GM12878 (cell line): ENCODE measurements around the gene GK2. TPM values are rescaled to one million over a fixed set of nuclear protein-coding genes. Genes with fewer than 3 reads are reported as not detected.

Experiments
- ATAC-seq: fragments of 200-7000 bp; cut with Tn5 transposase; 3 replicates; pipeline ENCODE4 v1.9.1; 2020; ENCODE audit warnings: mild to moderate bottlenecking, moderate library complexity
- BruUV-seq: library from RNA; stranded (reverse); fragments of 400-500 nt; replicated peaks from 2 replicates; lab custom pipeline; 2021; lab: Mats Ljungman, UMichigan
- CTCF ChIA-PET: fragments of 300-600 bp; sonication (Branson Sonifier 250); formaldehyde crosslinking; extraction: SDS; loops from one replicate; lab custom pipeline; 2021; ENCODE audit warnings: inconsistent platforms; lab: Yijun Ruan, JAX
- POLR2A ChIA-PET: fragments of 350-600 bp; formaldehyde crosslinking; extraction: SDS; loops from one replicate; lab custom pipeline; 2021; ENCODE audit warnings: inconsistent platforms; lab: Charles Lee
- RAD21 ChIA-PET: fragments of 300-600 bp; sonication (Branson Sonifier 250); formaldehyde crosslinking; loops from one replicate; lab custom pipeline; 2023; ENCODE audit warnings: antibody characterized with exemption; ENCODE audit not compliant: unreplicated experiment; lab: Charles Lee
- SMC1A ChIA-PET: fragments of 300-600 bp; sonication (Branson Sonifier 250); formaldehyde crosslinking; loops from one replicate; lab custom pipeline; 2023; ENCODE audit not compliant: unreplicated experiment, uncharacterized antibody; lab: Charles Lee
- DNase-seq: peaks from one replicate; pipeline ENCODE4 v3.0.0-alpha.2; 2011; ENCODE audit warnings: low read depth, low spot score
- FAIRE-seq: peaks from 3 replicates; lab custom pipeline; 2011; peaks lifted over from hg19 to GRCh38; lab: Jason Lieb, UNC
- H2AFZ ChIP-seq: 2 replicates; pipeline ENCODE4 v1.6.0; 2011; ENCODE audit warnings: low read depth, low read length, control low read depth; ENCODE audit not compliant: control insufficient read depth
- H3K27ac ChIP-seq: 2 replicates; pipeline ENCODE4 v1.5.1; 2011; ENCODE audit warnings: control low read depth; ENCODE audit not compliant: control insufficient read depth, insufficient read depth
- H3K27me3 ChIP-seq, 2 experiments: replicated peaks in 1 of 2; 2 replicates each; pipeline versions ENCODE4 v1.6.0 to v1.6.1; 2011; ENCODE audit warnings: low read length in 1 of 2; ENCODE audit not compliant: control insufficient read depth in 2 of 2, insufficient read depth in 2 of 2
- H3K36me3 ChIP-seq, 2 experiments: 2 replicates each; pipeline ENCODE4 v1.5.1; 2011; ENCODE audit warnings: low read length in 1 of 2; ENCODE audit not compliant: control insufficient read depth in 2 of 2, insufficient read depth in 2 of 2
- H3K4me1 ChIP-seq: 2 replicates; pipeline ENCODE4 v1.6.1; 2011; ENCODE audit warnings: mild to moderate bottlenecking, low read length, moderate library complexity, mixed read lengths; ENCODE audit not compliant: control insufficient read depth, insufficient read depth
- H3K4me2 ChIP-seq: 2 replicates; pipeline ENCODE4 v1.6.0; 2011; ENCODE audit warnings: control low read depth; ENCODE audit not compliant: control insufficient read depth, insufficient read depth
- H3K4me3 ChIP-seq: fragments of 200-600 bp; sonication (generic); 2 replicates; pipeline ENCODE4 v1.5.1; 2016
- H3K79me2 ChIP-seq: 2 replicates; pipeline ENCODE4 v1.6.0; 2011; ENCODE audit warnings: low read length; ENCODE audit not compliant: control insufficient read depth, insufficient read depth
- H3K9ac ChIP-seq: 2 replicates; pipeline ENCODE4 v1.8.0; 2011; ENCODE audit warnings: low read length, control low read depth, mixed read lengths; ENCODE audit not compliant: control insufficient read depth, insufficient read depth
- H3K9me3 ChIP-seq: replicated peaks from 3 replicates; pipeline ENCODE4 v1.5.1; 2011; ENCODE audit warnings: mild to moderate bottlenecking, low read length; ENCODE audit not compliant: control insufficient read depth, insufficient read depth
- H4K20me1 ChIP-seq: 2 replicates; pipeline ENCODE4 v1.6.0; 2011; ENCODE audit not compliant: control insufficient read depth, insufficient read depth
- ATF7 ChIP-seq: fragments of 450-650 bp; IDR thresholded peaks from 2 replicates; pipeline ENCODE4 v1.6.1; 2016; ENCODE audit warnings: low read depth, mild to moderate bottlenecking
- CHD1 ChIP-seq: IDR thresholded peaks from 2 replicates; pipeline ENCODE4 v1.6.1; 2012; ENCODE audit warnings: low read depth, low read length, improper control_type of control experiment
- DPF2 ChIP-seq: fragments of 450-650 bp; IDR thresholded peaks from 2 replicates; pipeline ENCODE4 v1.6.1; 2017; ENCODE audit warnings: mild to moderate bottlenecking
- FOS ChIP-seq: IDR thresholded peaks from 3 replicates; pipeline ENCODE4 v1.6.1; 2011; ENCODE audit warnings: borderline replicate concordance; ENCODE audit not compliant: insufficient read length; ENCODE audit errors: extremely low read depth
- GABPA ChIP-seq: IDR thresholded peaks from 2 replicates; pipeline ENCODE4 v1.6.1; 2014; ENCODE audit warnings: antibody characterized with exemption, low read depth, mild to moderate bottlenecking, inconsistent platforms
- MTA3 ChIP-seq: IDR thresholded peaks from 2 replicates; pipeline ENCODE4 v1.6.1; 2012; ENCODE audit warnings: low read length, inconsistent platforms, borderline replicate concordance
- MYB ChIP-seq: fragments of 150-350 bp; IDR thresholded peaks from 2 replicates; pipeline ENCODE4 v1.6.1; 2014; ENCODE audit warnings: mild to moderate bottlenecking, low read depth, low read length, borderline replicate concordance
- MYC ChIP-seq: IDR thresholded peaks from 2 replicates; pipeline ENCODE4 v1.6.1; 2011; ENCODE audit warnings: mild to moderate bottlenecking, low read length, moderate library complexity, inconsistent platforms; ENCODE audit not compliant: insufficient read depth, insufficient replicate concordance, insufficient read length, severe bottlenecking
- PAX8 ChIP-seq: fragments of 450-650 bp; IDR thresholded peaks from 2 replicates; pipeline ENCODE4 v1.6.1; 2017; ENCODE audit warnings: mild to moderate bottlenecking, moderate library complexity
- POU2F2 ChIP-seq: IDR thresholded peaks from 3 replicates; pipeline ENCODE4 v1.6.1; 2011; ENCODE audit warnings: low read depth, mild to moderate bottlenecking, low read length, borderline replicate concordance
- RAD21 ChIP-seq: IDR thresholded peaks from 2 replicates; pipeline ENCODE4 v1.6.1; 2011; ENCODE audit warnings: mild to moderate bottlenecking, low read depth, low read length, moderate library complexity; ENCODE audit not compliant: insufficient read depth
- ZBED1 ChIP-seq: IDR thresholded peaks from 2 replicates; pipeline ENCODE4 v1.6.1; 2016; ENCODE audit warnings: borderline replicate concordance
- ZSCAN29 ChIP-seq: fragments of 450-650 bp; IDR thresholded peaks from 2 replicates; pipeline ENCODE4 v1.6.1; 2017; ENCODE audit warnings: mild to moderate bottlenecking, moderate library complexity
- ZZZ3 ChIP-seq: IDR thresholded peaks from 2 replicates; pipeline ENCODE4 v1.6.1; 2011; ENCODE audit warnings: low read depth; ENCODE audit not compliant: control insufficient read depth, insufficient read length
- WGBS: methylation state at CpG from one replicate; pipeline ENCODE4 v1.1.6; 2016; ENCODE audit warnings: low lambda C conversion rate; ENCODE audit not compliant: insufficient replicate concordance, insufficient coverage; ENCODE audit errors: missing lambda C conversion rate; 5-methylcytosine and 5-hydroxymethylcytosine counted together
- in situ Hi-C: fragments of 300-500 bp; cut with MboI; formaldehyde crosslinking; loops from 9 replicates; pipeline ENCODE4 v1.14.3; 2018; ENCODE audit warnings: mixed read lengths
- intact Hi-C: fragments of 100-400 bp; cut with micrococcal nuclease; formaldehyde crosslinking; loops from one replicate; pipeline ENCODE4 v1.14.2; 2022; ENCODE audit not compliant: unreplicated experiment
- polyA plus RNA-seq, 11 experiments: library from polyadenylated mRNA; depleted of rRNA in 4 of 11; unstranded in 6 of 11; stranded (reverse) in 5 of 11; fragments of >200 nt; fragmentation: Nextera tagmentation in 4 of 11; fragmentation: Illumina TruSeq in 1 of 11; extraction: Ambion mirVana in 4 of 11; extraction: Trizol in 1 of 11; gene quantifications; 1 replicate in 1 of 11; 2 replicates in 10 of 11; pipeline versions ENCODE4 v1.2.1 to v1.2.3, GENCODE V29; 2011 to 2016; ENCODE audit warnings: inconsistent platforms in 2 of 11, missing spikeins in 2 of 11, low read depth in 1 of 11
- total RNA-seq, 4 experiments: library from RNA; depleted of rRNA in 3 of 4; stranded (reverse); fragments of >200 nt in 3 of 4; fragmentation: Illumina TruSeq in 1 of 4; extraction: Trizol in 1 of 4; gene quantifications; 2 replicates each; pipeline versions ENCODE4 v1.2.1 to v1.2.3, GENCODE V29; 2013 to 2021
- TF ChIP-seq, protein P1 (sequence below): fragments of 450-650 bp; IDR thresholded peaks from 2 replicates; pipeline ENCODE4 v1.6.1; 2018; ENCODE audit warnings: mild to moderate bottlenecking, low read depth, moderate library complexity; ENCODE audit not compliant: partially characterized antibody
- TF ChIP-seq, protein P2 (sequence below): IDR thresholded peaks from 2 replicates; pipeline ENCODE4 v1.6.1; 2012; ENCODE audit warnings: low read length, inconsistent platforms

Gene GK2
- total and polyA plus RNA-seq, 10 of the 15 experiments (the other 5 are each of a cell fraction or from before 2014, with no cell fraction given): not detected

GRCh38 chr4:79362626-79363025, 45.4 kb downstream of the GK2 start:
- 22% methylated on average over 4 of the region's 4 CpGs for WGBS
- Histone ChIP-seq H3K4me1 (no peaks in the 10 kb centered on the region), H3K4me3 (no peak overlapping the region), H3K79me2 (no peaks in the 10 kb centered on the region), H3K27ac (no peak overlapping the region), H2AFZ (no peak overlapping the region), H3K4me2 (no peak overlapping the region), H3K9me3 (no peaks in the 10 kb centered on the region), H3K27me3 (no peaks in the 10 kb centered on the region), H3K36me3 (no peaks in the 10 kb centered on the region), H3K9ac (no peak overlapping the region), H4K20me1 (no peaks in the 10 kb centered on the region)
- no TSS peak for BruUV-seq
- in situ Hi-C loops (no loop called here), intact Hi-C loops (no loop called here)
- ATAC-seq: no peak
- POLR2A ChIA-PET: no interaction called here
- SMC1A ChIA-PET: interaction anchor here (0.6 to 1.0 kb wide), 2 partner anchors 10 to 75 kb away, joined by 3 read pairs; no protein-coding TSS in a partner anchor
- CTCF ChIA-PET: interaction anchor here (1.0 to 1.4 kb wide), 2 partner anchors 9 to 410 kb away, joined by 4 to 5 read pairs; no protein-coding TSS in a partner anchor
- FAIRE-seq: no peak
- RAD21 ChIA-PET: interaction anchor here (1.0 kb wide), 1 partner anchor 33 kb away, joined by 3 read pairs; no protein-coding TSS in a partner anchor
- no peak for TF ChIP-seq ZZZ3
- DNase-seq: no peak

GRCh38 chr4:79360006-79360405, 48.0 kb downstream of the GK2 start:
- ChIA-PET CTCF (no interaction called here), POLR2A (no interaction called here)
- no peak for TF ChIP-seq CHD1
- TF ChIP-seq MTA3: no peak
- TF ChIP-seq MYB: no peak
- no peak for TF ChIP-seq POU2F2
- TF ChIP-seq MYC: no peak
- no peak for TF ChIP-seq RAD21
- TF ChIP-seq GABPA: no peak
- TF ChIP-seq, protein P1, sequence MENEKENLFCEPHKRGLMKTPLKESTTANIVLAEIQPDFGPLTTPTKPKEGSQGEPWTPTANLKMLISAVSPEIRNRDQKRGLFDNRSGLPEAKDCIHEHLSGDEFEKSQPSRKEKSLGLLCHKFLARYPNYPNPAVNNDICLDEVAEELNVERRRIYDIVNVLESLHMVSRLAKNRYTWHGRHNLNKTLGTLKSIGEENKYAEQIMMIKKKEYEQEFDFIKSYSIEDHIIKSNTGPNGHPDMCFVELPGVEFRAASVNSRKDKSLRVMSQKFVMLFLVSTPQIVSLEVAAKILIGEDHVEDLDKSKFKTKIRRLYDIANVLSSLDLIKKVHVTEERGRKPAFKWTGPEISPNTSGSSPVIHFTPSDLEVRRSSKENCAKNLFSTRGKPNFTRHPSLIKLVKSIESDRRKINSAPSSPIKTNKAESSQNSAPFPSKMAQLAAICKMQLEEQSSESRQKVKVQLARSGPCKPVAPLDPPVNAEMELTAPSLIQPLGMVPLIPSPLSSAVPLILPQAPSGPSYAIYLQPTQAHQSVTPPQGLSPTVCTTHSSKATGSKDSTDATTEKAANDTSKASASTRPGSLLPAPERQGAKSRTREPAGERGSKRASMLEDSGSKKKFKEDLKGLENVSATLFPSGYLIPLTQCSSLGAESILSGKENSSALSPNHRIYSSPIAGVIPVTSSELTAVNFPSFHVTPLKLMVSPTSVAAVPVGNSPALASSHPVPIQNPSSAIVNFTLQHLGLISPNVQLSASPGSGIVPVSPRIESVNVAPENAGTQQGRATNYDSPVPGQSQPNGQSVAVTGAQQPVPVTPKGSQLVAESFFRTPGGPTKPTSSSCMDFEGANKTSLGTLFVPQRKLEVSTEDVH: no peak
- no peak for TF ChIP-seq ZBED1
- no peak for TF ChIP-seq PAX8
- TF ChIP-seq, protein P2, sequence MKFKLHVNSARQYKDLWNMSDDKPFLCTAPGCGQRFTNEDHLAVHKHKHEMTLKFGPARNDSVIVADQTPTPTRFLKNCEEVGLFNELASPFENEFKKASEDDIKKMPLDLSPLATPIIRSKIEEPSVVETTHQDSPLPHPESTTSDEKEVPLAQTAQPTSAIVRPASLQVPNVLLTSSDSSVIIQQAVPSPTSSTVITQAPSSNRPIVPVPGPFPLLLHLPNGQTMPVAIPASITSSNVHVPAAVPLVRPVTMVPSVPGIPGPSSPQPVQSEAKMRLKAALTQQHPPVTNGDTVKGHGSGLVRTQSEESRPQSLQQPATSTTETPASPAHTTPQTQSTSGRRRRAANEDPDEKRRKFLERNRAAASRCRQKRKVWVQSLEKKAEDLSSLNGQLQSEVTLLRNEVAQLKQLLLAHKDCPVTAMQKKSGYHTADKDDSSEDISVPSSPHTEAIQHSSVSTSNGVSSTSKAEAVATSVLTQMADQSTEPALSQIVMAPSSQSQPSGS: no peak
- TF ChIP-seq DPF2: no peak
- no peak for TF ChIP-seq ATF7
- TF ChIP-seq FOS: no peak
- no peak for TF ChIP-seq ZSCAN29

More at GRCh38 chr4:79360006-79360405, 48.0 kb downstream of the GK2 start:
- H3K4me3 ChIP-seq: no peak overlapping the region
- DNase-seq (no peak), ATAC-seq (no peak), FAIRE-seq (no peak)
- no peaks in the 10 kb centered on the region for H3K79me2 ChIP-seq
- in situ Hi-C loops: no loop called here
- H3K9ac ChIP-seq: no peak overlapping the region
- H3K36me3 ChIP-seq: no peaks in the 10 kb centered on the region
- RAD21 ChIA-PET: no interaction called here
- H3K27ac ChIP-seq: no peak overlapping the region
- intact Hi-C loops: no loop called here
- H2AFZ ChIP-seq: no peak overlapping the region
- H4K20me1 ChIP-seq: no peaks in the 10 kb centered on the region
- no peaks in the 10 kb centered on the region for H3K27me3 ChIP-seq
- no peaks in the 10 kb centered on the region for H3K4me1 ChIP-seq
- H3K4me2 ChIP-seq: no peak overlapping the region
- H3K9me3 ChIP-seq: no peaks in the 10 kb centered on the region
- SMC1A ChIA-PET: interaction anchor here (1.0 to 2.1 kb wide), 3 partner anchors 9 to 33 kb away, joined by 3 to 5 read pairs (median 3); no protein-coding TSS in a partner anchor
- no TSS peak for BruUV-seq
